Islet of Langerhans (tissue), 1 donor: Measurements from ENCODE around the gene STAT5A.
"Not testable (repeated sequence)": the region's sequence is repeated elsewhere in the genome, so short reads cannot be mapped to it uniquely, and the experiment has no call there.

Source experiments
- FAIRE-seq: peaks from one replicate; lab custom pipeline; 2011; peaks lifted over from hg19 to GRCh38; lab: Jason Lieb, UNC

STAT5A gene

DNA sequence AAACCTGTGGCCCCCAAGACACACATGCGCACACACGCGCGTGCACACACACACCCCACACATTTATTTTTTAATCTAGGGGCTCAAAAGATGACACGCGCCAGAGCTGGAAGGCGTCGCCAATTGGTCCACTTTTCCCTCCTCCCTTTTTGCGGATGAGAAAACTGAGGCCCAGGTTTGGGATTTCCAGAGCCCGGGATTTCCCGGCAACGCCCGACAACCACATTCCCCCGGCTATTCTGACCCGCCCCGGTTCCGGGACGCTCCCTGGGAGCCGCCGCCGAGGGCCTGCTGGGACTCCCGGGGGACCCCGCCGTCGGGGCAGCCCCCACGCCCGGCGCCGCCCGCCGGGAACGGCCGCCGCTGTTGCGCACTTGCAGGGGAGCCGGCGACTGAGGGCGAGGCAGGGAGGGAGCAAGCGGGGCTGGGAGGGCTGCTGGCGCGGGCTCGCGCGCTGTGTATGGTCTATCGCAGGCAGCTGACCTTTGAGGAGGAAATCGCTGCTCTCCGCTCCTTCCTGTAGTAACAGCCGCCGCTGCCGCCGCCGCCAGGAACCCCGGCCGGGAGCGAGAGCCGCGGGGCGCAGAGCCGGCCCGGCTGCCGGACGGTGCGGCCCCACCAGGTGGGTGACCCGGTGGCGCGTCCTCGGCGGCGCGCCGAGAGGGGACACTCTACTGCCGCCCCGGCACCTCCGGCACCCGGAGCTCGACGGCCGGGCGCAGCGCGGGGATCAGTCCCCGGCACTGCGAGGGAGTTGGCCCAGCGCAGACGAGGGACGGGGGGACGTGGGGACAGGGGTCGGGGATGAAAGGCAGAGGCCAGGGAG lies at the start of gene STAT5A:
STAT5A (plus strand) TSS at position 522 of the 826 bp plus-strand sequence. CDS start 914 bp downstream, outside the sequence.
- no peak for FAIRE-seq

DNA sequence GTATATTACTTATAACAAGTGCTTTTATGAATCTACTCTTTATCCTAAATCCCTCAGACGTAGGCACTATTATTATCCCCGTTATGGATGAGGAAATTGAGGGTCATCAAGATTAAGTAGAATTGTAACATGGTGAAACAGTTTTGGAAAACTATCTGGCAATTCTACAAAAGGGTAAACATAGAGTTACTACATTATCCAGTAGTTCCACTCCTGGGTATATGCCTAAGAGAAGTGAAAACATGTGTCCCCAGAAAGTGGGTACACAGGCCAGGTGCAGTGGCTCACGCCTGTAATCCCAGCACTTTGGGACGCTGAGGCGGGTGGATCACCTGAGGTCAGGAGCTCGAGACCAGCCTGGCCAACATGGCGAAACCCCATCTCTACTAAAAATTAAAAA lies 48.7 kb upstream of the STAT5A start:
- not testable (repeated sequence) for FAIRE-seq

DNA sequence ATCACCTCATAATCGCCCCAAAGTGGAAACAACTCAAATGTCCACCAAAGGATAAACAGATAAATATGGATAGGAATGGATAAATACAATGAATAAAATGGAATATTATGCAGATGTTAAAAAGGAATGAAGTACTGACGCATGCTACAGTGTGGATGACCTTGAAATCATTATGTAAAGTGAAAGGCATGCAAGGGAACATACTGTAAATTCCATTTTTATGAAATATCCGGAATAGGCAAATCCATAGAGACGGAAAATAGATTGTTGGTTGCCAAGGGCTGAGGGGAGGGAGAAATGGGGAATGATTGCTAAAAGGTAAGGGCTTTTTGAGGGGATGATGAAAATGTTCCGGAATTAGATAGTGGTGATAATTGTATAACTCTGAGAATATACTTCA lies 48.1 kb upstream of the STAT5A start:
- no peak for FAIRE-seq

DNA sequence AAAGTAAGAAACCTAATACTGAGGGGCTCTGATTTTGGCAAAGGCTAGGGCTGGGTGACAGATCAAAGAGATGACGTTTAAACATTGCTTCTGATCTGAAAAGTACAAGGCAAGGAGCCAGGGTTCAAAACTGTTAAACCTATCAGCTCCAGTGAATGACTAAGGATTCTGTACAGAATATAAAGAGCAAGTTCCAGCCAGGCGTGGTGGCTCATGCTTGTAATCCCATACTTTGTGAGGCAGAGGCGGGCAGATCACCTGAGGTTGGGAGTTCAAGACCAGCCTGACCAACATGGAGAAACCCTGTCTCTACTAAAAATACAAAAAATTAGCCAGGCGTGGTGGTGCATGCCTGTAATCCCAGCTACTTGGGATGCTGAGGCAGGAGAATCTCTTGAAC lies 47.4 kb upstream of the STAT5A start:
- FAIRE-seq = not testable (repeated sequence)

DNA sequence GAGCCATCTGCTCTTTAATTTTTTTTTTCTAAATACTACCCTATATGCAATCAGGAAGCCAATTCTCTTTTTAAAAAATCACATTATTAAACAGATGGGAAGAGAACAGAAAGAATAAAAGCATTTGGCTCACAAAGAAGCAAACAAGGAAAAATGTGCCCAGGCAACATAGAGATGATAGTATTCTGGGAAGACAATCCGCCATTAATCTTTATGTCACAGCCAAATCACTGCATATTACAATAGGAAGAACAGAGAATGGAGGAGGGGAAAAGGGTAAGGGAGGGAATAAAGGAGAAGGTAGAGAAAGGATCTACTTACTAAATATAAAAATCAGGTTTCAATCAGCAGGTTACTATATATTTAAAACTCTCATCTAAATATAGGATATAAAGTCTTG lies 46.4 kb upstream of the STAT5A start:
- FAIRE-seq = no peak

DNA sequence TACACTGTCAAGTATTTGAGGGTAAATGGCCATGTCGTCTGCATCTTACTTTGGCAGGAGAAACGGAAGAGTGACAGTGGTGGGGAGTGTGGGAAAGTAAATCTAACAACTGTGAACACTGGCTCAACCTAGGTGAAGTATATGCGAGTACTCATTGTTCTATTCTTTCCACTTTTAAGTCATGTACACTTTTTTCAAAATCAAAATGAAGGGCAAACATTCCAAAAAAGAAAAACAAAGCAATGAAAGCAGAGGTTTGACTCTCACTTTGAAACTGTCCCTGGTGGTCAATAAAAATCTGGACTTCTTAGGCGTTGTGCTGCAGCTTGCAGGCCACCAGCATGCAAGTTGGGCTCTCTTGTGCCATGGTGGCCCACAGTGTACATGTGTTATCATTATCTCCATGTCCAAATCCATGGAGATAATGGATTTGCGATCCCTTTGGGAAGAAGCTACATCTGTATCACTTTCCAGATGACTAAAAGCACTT lies 44.8 kb upstream of the STAT5A start:
- no peak for FAIRE-seq

DNA sequence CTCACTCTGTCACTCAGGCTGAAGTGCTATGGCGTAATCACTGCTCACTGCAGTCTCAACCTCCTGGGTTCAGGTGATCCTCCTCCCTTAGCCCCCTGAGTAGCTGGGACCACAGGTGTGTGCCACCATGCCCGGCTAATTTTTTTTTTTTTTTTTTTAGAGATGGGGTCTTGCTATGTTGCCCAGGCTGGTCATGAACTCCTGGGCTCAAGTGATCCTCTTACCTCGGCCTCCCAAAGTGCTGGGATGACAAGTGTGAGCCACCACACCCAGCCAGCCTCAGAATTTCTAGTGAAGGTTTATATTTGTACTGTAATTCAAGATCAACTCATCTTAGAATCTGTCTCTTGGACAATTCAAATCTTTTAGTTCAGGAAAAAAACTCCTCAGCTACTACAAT lies 44.2 kb upstream of the STAT5A start:
- not testable (repeated sequence) for FAIRE-seq

DNA sequence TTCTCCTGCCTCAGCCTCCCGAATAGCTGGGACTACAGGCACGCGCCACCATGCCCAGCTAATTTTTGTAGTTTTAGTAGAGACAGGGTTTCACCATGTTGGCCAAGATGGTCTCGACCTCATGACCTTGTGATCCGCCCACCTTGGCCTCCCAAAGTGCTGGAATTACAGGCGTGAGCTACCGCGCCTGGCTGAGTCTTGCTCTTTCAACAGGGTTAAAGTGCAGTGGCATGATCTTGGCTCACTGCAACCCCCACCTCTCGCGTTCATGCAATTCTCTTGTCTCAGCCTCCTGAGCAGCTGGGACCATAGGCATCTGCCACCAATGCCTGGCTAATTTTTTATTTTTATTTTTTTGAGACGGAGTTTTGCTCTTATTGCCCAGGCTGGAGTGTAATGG lies 43.1 kb upstream of the STAT5A start:
- not testable (repeated sequence) for FAIRE-seq

DNA sequence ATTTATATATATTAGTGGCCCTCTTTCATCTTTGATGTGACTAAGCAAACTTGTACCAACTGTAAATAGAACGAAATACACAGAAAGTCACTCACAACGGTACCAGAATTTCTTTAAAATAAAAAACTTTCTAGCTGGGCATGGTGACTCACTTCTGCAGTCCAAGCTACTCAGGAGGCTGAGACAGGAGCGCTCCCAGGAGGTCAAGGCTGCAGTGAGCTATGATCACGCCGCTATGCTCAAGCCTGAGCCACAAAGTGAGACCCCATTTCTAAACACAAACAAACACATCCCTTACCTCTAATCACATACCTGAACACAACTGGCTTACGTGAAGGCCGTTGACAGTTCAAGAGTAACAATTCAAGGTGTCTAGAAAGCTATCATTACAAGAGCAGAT lies 41.8 kb upstream of the STAT5A start:
- FAIRE-seq = no peak

DNA sequence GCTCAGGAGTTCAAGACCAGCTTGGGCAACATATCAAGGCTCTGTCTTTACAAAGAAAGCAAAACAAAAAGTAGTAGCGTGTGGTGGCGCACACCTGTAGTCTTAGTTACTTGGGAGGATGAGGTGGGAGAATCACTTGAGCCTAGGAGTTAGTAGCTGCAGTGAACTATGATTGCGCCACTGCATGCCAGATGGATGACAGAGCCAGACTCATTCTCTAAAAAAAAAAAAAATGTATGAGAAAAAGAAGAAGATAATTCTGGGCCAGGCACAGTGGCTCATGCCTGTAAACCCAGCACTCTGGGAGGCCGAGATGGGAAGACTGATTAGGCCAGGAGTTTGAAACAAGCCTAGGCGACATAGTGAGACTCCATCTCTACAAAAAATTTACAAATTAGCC lies 40.6 kb upstream of the STAT5A start:
- no peak for FAIRE-seq

DNA sequence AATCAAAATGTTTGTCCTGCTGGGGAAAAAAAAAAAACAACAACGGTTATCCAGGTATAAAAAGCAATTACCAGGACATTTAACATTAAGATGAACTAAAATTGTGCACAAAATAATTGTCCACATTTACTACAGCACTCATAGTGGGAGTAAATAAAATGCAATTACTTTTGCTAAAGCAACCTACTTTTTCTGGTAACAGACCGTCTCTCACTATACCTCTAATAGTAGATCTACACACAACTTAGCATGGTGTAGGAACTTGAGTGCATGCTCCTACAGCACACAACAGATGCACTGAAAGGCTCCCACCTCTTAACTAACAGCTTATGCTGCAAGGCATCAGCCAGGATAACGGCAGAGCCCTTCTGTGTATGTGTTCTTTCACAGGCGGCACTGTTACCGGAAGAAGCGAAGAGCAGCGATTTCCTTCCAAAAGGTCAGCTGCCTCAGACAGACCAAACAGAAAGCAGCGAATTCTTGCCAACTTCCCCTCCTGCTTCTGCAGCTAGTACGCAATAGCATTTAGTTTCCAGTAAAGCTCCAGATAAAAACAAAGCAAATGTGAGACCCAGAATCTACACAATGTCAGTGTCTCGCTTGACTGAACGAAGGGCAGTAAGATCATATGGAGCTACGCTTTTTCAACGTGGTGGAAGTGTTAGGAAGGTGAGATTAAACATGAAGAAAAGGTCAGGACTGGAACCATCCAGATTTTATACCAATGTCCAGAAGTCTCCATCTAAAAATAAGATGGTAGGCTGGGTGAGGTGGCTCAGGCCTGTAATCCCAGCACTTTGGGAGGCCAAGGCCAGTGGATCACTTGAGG lies 39.7 kb upstream of the STAT5A start:
- FAIRE-seq = no peak

DNA sequence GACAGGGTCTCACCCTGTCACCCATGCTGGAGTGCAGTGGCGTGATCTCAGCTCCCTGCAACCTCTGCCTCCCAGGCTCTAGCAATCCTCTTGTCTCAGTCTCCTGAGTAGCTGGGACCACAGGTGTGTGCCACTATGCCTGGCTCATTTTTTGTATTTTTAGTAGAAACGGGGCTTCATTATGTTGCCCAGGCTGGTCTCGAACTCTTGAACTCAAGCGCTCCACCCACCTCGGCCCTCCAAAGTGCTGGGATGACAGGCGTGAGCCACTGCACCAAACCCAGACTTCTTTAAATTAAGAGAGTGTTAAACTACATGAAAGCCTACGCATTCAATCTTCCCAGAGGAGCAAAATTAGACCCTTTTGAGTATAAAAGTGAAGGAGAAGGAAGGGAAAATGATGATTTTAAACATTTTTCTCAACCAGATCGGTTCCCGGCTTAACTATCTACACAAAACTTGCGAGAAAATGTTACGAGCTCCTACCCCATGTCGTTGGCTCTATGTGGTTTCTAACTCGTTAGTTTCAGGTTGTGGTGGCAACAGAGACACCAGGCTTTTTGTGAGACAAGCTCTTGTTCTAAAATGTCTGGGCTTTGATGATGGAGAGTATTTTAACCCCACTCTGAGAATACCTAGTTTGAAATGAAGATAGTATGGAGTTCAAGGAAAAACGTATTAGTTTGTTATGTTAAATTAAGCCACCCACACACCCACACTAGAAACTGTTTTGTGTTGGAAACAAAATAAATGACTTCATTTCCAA lies 38.4 kb upstream of the STAT5A start:
- no peak for FAIRE-seq

DNA sequence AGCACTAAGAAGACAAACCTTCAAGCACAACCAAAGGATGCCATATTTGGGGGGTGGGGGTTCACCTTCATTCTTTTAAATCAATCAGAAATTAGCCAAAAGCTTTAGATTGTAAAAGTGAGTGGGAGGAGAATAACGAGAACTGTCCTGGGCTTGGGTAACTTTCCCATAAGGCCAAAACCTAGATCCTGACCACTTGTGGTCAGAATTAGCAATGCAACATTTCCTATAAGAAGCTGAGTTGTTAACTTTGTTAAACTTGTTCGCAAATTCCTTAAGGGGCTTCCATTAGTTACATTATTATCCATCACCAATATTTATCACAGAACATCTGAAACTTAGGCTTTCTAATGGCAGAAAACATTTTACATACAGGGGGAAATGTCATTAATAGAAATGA lies 37.2 kb upstream of the STAT5A start:
- no peak for FAIRE-seq

DNA sequence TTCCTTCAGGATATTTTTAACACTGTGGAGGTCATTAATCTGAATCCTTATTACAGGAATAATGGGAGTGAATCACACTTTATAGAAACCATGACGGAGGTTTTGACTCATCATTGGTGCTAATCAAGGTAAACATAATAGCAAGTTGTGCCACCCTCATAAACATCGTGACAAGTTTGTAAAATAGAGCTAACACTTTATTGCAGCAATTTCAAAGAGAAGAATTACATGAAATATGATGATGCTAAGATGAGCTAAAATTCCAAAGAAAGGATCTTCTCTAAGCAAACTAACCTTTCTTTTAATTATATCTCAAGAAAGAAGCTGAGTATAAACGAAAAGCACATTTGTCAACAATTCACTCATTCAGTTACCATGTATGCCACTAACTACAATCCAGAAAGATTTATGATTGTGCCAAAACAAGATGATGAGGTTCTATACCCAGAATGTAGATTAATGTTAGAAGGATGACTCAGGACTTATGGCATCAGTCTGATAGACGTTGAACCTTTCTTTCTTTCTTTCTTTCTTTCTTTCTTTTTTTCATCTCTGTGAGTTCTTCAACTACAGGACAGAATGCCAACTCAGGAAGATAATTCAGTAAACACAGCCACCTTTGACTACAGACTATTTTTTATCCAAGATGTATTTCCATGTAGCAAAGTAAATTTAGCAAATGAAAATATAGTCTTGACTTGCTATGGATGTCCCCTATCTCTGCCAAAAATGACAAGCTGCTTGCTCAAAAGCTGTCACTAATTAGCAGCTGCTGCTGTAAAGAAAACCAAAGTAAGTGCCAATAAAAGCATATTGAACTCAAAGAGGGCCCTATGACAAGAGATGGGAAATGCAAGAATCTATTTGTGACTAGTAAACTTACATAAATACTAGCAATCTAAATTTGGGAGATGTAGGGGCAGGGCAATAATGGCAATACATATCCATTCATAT lies 35.4 kb upstream of the STAT5A start:
- FAIRE-seq = no peak

DNA sequence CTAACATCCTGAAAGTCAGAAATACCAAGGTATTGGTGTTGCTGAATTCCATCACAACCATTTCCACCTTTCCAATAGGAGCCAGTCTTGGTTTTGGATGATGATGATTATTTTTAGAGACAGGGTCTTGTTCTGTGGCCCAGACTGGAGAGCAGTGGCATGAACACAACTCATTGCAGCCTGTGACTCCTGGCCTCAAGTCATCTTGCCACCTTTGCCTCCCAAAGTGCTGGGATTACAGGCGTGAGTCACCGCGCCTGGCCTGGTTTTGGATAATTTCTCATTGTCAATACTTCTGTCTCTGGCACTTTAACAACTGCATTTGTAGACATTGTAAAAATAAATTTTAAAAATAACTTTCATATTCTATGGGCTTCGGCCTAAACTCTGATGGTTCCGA lies 34.7 kb upstream of the STAT5A start:
- FAIRE-seq = no peak

DNA sequence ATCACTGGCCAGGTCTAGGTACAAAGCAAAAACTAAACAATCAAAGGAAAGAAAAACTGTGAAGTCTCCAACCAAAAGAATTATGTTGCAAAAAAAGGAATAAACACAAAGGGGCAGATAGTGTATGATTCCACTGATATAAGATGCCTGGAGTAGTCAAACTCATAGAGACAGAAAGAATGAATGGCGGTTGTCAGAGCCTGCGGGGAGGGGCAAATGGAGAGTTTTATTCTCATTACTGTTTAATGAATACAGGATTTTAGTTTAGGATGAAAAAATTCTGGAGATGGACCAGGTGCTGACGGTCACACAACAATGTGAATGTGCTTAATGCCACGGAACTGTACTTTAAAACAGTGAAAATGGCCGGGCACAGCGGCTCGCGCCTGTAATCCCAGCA lies 32.9 kb upstream of the STAT5A start:
- FAIRE-seq = no peak

DNA sequence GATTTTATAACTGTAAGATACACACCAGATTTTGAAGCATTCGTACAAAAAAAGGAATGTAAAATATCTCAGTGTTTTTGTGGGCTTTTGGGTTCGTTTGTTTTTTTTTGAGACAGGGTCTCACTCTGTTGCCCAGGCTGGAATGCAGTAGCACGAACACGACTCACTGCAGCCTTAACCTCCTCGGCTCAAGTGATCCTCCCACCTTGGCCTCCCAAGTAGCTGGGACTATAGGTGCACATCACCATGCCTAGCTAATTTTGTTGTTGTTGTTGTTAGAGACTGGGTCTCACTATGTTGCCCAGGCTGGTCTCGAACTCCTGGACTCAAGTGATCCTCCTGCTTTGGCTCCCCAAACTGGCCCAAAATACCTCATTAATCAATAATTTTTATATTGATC lies 28.0 kb upstream of the STAT5A start:
- no peak for FAIRE-seq

DNA sequence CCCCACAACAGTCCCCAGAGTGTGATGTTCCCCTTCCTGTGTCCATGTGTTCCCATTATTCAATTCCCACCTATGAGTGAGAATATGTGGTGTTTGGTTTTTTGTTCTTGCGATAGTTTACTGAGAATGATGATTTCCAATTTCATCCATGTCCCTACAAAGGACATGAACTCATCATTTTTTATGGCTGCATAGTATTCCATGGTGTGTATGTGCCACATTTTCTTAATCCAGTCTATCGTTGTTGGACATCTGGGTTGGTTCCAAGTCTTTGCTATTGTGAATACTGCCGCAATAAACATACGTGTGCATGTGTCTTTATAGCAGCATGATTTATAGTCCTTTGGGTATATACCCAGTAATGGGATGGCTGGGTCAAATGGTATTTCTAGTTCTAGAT lies 23.9 kb upstream of the STAT5A start:
- FAIRE-seq = not testable (repeated sequence)

DNA sequence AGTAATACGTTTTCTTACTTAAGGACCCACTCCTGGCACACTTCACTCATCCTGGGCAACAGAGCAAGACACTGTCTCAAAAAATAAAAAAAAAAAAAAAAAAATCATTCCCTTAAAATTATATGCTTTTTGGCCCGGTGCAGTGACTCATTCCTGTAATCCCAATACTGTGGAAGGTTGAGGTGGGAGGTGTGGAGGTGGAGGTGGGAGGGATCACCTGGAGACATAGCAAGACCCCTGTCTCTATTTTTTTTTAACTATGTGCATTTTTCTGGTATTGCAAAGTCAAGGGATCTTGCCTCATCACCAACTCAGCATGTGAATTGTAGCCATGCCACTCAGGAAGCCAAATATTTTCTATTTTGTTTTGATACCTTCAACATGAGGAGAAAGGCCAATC lies 21.8 kb upstream of the STAT5A start:
- no peak for FAIRE-seq

DNA sequence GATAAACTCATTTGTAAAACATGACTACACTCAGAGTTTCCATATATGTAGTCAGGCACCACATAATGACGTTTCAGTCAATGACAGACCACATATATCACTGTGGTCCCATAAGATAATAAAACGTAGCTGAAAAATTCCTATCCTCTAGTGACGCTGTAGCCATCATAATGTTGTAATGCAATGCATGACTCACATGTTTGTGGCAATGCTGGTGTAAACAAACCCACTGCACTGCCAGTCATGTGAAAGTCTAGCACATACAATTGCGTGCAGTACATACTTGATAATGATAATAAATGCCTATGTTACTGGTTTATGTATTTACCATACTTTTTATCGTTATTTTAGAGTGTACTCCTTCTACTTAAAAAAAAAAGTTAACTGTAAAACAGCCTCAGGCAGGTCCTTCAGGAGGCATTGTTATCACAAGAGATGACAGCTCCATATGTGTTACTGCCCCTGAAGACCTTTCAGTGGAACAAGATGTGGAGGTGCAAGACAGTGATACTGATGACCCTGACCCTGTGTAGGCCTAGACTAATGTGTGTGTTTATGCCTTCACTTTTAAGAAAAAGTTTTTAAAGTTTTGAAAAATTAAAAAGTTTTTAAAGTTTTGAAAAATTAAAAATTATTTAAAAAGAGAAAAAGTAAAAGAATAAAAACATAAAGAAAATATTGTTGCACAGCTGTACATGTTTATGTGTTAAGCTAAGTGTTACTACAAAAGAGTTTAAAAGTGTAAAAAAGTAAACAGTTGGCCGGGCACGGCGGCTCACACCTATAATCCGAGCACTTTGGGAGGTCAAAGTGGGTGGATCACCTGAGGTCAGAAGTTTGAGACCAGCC lies 21.2 kb upstream of the STAT5A start:
- no peak for FAIRE-seq
